Dendritic cell treated with granulocyte-macrophage colony-stimulating factor and Interleukin-4, amounts not matched to agents 40 ng/mL and 50 ng/mL, for 4 days (primary cell): ENCODE measurements around the gene MYH14.

Experiments
- H3K27ac Mint-ChIP-seq: one replicate; pipeline ENCODE4 v1.8.0; 2022; ENCODE audit warnings: mild to moderate bottlenecking, mixed read lengths
- H3K27me3 Mint-ChIP-seq: one replicate; pipeline ENCODE4 v1.8.0; 2022; ENCODE audit warnings: mild to moderate bottlenecking, mixed read lengths
- H3K36me3 Mint-ChIP-seq: one replicate; pipeline ENCODE4 v1.8.0; 2022; ENCODE audit warnings: low read depth, mixed read lengths
- H3K4me1 Mint-ChIP-seq: one replicate; pipeline ENCODE4 v1.8.0; 2022; ENCODE audit warnings: low read depth, mixed read lengths
- H3K4me3 Mint-ChIP-seq: one replicate; pipeline ENCODE4 v1.8.0; 2022; ENCODE audit warnings: mild to moderate bottlenecking, moderate library complexity, mixed read lengths
- H3K9me3 Mint-ChIP-seq: one replicate; pipeline ENCODE4 v1.8.0; 2022; ENCODE audit warnings: mixed read lengths
- intact Hi-C: fragments of 100-400 bp; cut with micrococcal nuclease; formaldehyde crosslinking; loops from one replicate; pipeline ENCODE4 v1.15.0; 2022

The MYH14 gene

DNA sequence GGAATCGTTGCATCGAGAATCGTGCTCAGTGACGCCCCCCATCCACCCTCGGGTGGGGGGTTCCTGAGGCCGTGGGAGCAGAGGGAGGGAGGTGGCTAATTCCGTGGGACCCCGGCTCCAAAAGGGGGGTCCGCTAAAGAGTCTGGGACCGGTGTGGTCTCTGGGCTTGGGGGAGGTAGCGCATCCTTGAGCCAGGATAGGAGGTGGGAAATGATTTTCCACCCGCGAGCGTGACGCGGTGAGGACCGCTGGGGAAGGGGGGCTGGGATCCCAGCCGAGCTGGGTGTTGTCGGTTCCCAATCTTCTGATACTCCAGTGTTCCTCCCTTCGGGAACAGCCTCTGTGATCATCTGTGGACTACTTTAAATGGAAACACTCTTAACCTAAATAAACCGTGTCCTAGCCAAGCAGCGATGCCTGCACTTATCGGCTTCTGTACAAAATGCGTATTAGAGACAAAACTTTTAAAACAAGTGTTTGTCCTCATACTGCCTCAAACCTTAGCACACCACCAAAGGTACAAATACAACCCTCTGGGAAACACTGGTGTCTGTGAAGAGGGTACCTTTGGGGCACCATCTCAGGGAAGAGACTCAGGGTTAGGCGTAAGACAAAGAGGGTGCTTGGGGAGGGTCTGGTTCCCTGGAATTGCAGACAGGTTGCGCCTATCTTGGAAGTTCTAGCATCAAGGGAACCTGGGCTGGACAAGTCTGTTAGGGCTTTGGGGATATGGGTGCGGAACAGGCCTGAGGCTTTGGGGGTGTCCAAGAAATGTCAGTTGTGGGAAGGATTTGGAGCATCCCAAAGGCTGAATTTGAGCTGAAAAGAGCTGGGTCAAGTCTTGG is 109.8 kb downstream of the MYH14 start:
- Mint-ChIP-seq H3K4me3 (no peak overlapping the region), H3K4me1 (peaks cover 16% of the 10 kb centered on the region), H3K36me3 (peaks cover 10% of the 10 kb centered on the region), H3K9me3 (no peaks in the 10 kb centered on the region), H3K27ac (no peak overlapping the region), H3K27me3 (peaks cover 86% of the 10 kb centered on the region)
- intact Hi-C loops = no loop called here

DNA sequence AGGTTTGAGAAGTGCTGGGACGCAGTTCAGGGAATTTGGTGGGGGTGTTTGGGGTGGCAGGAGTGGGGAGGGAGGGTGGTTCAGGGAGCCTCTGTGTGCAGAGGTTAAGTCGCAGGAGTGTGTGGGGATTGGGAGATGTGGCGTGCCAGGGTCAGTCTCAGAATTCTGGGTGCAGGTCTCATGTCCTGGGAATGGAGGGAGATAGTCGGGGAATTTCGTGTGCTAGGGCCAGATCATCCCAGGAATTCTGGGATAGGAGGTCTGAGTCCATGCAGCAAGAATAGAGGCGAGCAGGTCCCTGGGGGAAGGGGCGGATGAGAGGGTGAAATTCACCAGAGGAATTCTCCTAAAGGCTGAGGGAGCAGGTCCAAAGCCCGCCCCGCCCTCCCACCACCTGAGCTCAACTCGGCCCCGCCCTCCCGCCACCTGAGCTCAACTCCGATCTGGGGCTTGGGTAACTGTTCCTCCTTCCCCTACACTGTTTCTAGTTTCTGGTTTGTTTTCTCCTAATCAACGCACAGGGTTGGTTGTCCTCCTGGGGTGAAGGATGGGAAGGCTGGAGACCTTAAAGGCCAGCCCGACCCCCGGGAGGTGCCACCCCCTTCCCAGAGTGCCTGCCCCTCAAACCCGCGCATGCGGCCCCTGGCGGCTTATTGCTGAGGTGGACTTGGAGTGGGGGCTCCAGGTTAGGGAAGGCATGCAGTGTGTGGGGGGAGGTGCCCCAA is 110.6 kb downstream of the MYH14 start:
- peaks cover 14% of the 10 kb centered on the region for H3K36me3 Mint-ChIP-seq
- intact Hi-C loops = no loop called here
- H3K9me3 Mint-ChIP-seq = no peaks in the 10 kb centered on the region
- no peak overlapping the region for H3K27ac Mint-ChIP-seq
- peaks cover 16% of the 10 kb centered on the region for H3K4me1 Mint-ChIP-seq
- peaks cover 78% of the 10 kb centered on the region for H3K27me3 Mint-ChIP-seq
- no peak overlapping the region for H3K4me3 Mint-ChIP-seq

DNA sequence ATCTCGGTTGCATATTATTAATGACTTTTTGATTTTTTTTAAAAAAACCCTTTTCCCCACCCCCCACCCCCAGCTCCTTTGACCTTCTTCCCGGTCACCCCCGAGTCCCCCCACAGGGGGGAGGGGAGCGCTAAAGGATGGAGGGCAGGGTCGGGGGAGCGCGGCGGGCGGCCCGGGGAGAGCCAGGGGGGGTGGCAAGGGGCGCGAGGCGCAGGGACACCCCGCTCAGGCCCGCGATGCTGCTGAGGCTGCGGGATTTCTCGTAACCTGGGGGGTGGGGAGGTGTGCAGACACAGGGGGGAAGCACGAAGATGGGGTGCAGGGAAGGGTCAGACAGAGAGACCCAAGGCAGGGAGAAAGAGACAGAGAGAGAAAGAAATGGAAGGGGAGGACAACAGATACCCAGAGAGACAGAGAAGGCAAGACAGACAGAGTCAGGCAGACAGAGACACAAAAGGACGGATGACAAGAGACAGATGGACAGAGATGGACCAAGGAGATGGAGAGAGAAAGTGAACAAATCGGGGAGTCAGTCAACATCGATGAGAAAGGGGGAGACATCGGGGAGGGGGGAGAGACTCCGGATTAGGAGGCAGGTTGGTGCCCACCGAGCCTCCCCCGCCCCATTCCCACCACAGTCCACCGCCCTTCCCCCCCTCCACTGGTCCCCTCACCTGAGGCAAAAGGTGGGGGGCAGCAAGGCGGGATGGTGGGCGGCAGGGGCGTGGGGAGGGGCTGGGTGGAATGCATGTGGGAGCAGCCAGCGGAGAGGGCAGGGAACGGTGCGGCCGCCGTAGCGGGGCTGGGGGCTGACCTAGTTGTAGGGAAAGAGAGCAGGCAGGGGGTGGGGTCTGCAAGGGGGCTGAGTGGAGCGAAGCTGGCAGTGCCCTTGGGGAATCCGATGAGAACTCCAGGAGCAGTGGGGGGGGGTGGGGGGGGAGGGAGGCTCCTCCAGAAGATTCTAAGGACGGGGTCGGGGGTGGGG is 111.6 kb downstream of the MYH14 start:
- intact Hi-C loops = no loop called here
- Mint-ChIP-seq H3K36me3 (peaks cover 24% of the 10 kb centered on the region), H3K9me3 (no peaks in the 10 kb centered on the region), H3K27ac (no peak overlapping the region), H3K27me3 (peaks cover 76% of the 10 kb centered on the region), H3K4me1 (peaks cover 16% of the 10 kb centered on the region), H3K4me3 (no peak overlapping the region)

DNA sequence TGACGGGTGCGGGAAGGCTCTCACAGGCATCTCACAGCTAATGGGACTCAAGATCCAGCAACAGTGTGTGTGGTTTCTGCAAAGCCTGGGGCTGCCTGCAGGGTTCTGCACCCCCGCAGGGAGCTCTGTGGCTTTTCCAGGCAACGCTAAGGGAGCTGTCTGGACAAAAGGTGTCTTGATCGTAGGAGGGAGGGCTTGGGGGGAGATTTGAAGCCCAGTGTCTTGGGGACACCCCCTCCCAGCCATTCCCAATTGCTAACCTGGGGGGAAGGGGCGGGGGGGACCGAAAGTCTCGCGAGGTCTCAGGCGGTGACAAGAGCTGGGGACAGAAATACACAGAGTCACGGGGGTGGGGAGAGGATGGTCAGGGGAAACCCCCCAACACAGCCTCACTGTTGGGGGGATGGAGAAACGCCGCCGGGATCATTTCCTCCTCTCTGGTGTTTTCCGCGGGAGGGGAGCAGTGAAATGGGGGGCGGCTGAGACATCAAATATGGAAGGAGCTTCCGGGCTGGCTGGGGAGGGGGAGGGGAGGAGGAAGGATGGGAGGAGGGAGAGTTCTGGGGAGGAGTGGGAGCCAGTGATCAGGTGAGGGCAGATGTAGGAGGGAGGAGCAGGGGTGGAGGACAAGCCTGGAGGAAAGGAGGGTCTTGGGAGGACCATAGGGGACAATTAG is 112.5 kb downstream of the MYH14 start:
- Mint-ChIP-seq H3K4me1 (peaks cover 16% of the 10 kb centered on the region), H3K9me3 (no peaks in the 10 kb centered on the region), H3K27ac (no peak overlapping the region), H3K4me3 (no peak overlapping the region), H3K36me3 (peaks cover 33% of the 10 kb centered on the region), H3K27me3 (peaks cover 68% of the 10 kb centered on the region)
- intact Hi-C loops = no loop called here

DNA sequence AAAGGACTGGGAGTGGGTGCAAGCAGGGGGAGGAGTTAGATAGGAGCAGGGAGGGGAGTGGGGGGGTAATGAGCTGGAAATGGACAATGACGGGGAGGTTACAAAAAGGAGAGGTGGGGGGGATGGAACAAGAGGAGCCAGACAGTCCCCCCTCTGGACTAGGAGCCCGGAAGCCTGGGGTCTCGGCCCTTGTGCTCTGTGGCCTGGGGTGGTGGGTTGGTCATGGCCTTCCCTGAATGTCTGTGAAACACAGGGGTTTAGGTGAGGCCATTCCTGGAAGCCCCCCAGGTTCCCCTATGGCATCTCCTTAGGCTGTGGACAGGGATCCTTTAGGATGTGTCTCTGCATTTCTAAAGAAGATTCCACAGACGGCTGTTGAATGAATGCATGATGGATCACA is 113.7 kb downstream of the MYH14 start:
- Mint-ChIP-seq H3K4me3 (no peak overlapping the region), H3K27ac (no peak overlapping the region), H3K27me3 (peaks cover 64% of the 10 kb centered on the region), H3K9me3 (no peaks in the 10 kb centered on the region), H3K36me3 (peaks cover 43% of the 10 kb centered on the region), H3K4me1 (peaks cover 16% of the 10 kb centered on the region)
- intact Hi-C loops = no loop called here

DNA sequence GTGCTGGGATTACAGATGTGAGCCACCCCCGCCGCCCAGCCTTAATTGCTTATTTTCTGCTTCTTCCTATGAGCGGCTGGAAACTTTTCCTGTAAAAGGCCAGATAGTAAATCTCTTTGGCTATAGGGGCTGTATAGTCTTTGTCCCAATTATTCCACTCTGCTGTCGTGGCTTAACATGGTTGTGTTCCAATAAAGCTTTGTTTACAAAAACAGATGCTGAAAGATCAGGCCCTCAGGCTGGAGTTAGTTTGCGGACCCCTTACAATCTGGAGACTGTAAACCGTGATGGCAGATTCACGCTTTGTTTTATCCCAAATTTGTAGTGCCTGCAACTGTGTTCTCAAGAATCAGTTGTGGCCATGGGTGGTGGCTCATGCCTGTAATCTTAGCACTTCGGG is 115.0 kb downstream of the MYH14 start:
- H3K27ac Mint-ChIP-seq = no peak overlapping the region
- peaks cover 16% of the 10 kb centered on the region for H3K4me1 Mint-ChIP-seq
- intact Hi-C loops = no loop called here
- H3K9me3 Mint-ChIP-seq = no peaks in the 10 kb centered on the region
- H3K4me3 Mint-ChIP-seq = no peak overlapping the region
- H3K36me3 Mint-ChIP-seq = peaks cover 57% of the 10 kb centered on the region
- H3K27me3 Mint-ChIP-seq = peaks cover 57% of the 10 kb centered on the region

DNA sequence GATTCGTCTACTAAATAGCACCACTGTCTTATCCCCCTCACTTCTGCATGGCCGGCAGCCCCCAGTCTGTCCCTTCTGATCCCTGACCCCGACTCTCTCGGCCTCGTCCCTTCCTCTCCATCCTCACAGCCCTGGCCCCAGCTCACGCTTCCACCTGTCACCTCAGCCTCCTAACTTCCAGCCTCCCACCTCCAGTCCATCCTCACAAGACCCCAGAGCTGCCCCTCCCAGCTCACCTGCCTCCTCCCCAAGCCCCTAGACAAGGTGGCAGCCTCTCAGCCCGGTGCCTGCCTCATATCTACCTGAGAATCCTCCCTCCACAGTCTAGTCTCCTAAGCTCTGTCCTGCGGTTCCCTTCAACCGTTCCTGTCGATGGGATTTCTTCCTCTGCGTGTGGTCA is 115.7 kb downstream of the MYH14 start:
- Mint-ChIP-seq H3K27ac (no peak overlapping the region), H3K4me1 (peaks cover 16% of the 10 kb centered on the region), H3K36me3 (peaks cover 64% of the 10 kb centered on the region), H3K27me3 (peaks cover 51% of the 10 kb centered on the region), H3K9me3 (no peaks in the 10 kb centered on the region), H3K4me3 (no peak overlapping the region)
- intact Hi-C loops = no loop called here

DNA sequence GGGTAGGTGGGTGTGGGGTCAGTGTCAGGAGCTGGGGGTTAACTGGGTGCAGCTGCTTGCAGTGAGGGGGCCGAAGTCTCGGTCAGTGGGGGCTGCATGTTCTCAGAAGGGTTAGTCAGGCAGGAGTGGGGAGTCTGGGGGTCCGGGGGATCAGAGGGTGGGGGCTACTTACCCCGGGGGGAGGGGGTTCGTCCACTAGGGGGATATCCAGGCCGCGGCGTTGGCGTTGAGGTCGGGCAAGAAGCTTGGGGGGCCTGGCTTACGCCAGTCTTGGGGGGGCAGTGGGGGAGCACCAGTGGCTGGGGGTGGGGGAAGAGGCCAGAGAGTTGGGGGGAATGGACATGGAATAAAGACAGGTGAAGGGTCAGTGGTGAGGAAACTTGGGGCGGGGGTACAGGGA is 116.6 kb downstream of the MYH14 start:
- Mint-ChIP-seq H3K36me3 (peaks cover 73% of the 10 kb centered on the region), H3K4me3 (no peak overlapping the region), H3K4me1 (peaks cover 21% of the 10 kb centered on the region), H3K9me3 (no peaks in the 10 kb centered on the region), H3K27me3 (peaks cover 46% of the 10 kb centered on the region), H3K27ac (no peak overlapping the region)
- intact Hi-C loops = no loop called here

DNA sequence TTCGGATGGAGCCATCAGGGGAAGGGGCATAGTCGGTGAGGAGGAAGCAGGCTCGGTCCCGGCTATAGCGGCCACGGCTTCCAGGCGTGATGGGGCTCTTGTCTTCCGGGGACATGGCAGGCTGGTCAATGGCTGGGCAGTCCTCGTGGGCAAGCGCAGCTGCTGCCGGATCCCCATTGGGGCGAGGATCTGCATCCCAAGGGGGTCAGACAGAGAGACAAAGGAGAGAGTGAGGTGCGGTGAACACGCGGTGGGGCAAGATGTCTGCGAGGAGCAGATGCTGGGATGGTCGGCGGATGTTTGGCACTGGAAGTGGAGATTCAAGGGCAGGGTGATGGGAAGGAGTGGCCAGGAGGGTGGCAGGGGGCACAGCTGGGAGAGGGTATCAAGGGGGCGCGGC is 117.2 kb downstream of the MYH14 start:
- H3K27me3 Mint-ChIP-seq = peaks cover 42% of the 10 kb centered on the region
- H3K4me1 Mint-ChIP-seq = peaks cover 20% of the 10 kb centered on the region
- H3K9me3 Mint-ChIP-seq = no peaks in the 10 kb centered on the region
- no peak overlapping the region for H3K27ac Mint-ChIP-seq
- peaks cover 73% of the 10 kb centered on the region for H3K36me3 Mint-ChIP-seq
- intact Hi-C loops = no loop called here
- no peak overlapping the region for H3K4me3 Mint-ChIP-seq

DNA sequence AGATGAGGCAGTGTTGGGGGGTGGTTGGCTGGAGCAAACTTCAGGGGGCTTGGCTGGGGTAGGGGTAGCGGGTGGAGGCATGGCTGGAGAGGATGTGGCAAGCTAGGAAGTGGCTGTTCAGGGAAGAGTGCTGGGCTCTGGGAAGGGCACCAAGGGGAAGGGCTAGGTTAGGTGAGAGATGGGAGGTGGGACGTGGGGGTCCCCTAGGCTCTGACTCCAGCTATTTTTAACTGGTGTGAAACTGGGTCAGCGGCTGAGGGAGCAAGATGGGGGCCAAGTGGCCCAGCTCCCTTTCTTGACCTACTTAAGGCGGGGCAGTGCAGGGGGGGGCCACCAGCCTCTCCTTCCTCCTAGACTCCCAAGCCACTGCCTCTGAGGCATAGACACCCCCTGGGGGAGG is 118.4 kb downstream of the MYH14 start:
- no peak overlapping the region for H3K4me3 Mint-ChIP-seq
- intact Hi-C loops = no loop called here
- H3K4me1 Mint-ChIP-seq = peaks cover 24% of the 10 kb centered on the region
- H3K36me3 Mint-ChIP-seq = peaks cover 73% of the 10 kb centered on the region
- peaks cover 35% of the 10 kb centered on the region for H3K27me3 Mint-ChIP-seq
- no peaks in the 10 kb centered on the region for H3K9me3 Mint-ChIP-seq
- no peak overlapping the region for H3K27ac Mint-ChIP-seq

DNA sequence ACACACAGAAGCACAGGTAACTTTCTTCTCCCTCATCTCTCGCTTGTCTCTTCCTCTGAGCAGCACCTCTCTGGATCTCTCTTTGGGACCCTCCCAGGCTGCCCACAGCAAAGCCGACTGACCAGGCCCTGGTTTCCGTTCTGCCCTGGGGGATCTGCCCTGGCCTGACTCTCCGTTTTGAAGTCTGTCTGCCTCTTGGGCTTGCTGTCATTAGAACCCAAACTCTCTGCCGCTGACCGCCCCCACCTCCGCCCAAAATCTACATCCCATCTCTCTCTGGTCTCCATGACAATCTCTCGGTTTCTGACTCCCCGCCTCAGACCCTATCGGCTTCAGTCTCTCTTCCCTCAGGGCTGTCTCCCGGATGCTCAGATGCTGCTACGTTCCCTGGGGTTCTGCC is 118.8 kb downstream of the MYH14 start:
- Mint-ChIP-seq H3K27ac (no peak overlapping the region), H3K4me3 (no peak overlapping the region), H3K27me3 (peaks cover 35% of the 10 kb centered on the region), H3K9me3 (no peaks in the 10 kb centered on the region), H3K4me1 (peaks cover 28% of the 10 kb centered on the region), H3K36me3 (peaks cover 73% of the 10 kb centered on the region)
- intact Hi-C loops = no loop called here

DNA sequence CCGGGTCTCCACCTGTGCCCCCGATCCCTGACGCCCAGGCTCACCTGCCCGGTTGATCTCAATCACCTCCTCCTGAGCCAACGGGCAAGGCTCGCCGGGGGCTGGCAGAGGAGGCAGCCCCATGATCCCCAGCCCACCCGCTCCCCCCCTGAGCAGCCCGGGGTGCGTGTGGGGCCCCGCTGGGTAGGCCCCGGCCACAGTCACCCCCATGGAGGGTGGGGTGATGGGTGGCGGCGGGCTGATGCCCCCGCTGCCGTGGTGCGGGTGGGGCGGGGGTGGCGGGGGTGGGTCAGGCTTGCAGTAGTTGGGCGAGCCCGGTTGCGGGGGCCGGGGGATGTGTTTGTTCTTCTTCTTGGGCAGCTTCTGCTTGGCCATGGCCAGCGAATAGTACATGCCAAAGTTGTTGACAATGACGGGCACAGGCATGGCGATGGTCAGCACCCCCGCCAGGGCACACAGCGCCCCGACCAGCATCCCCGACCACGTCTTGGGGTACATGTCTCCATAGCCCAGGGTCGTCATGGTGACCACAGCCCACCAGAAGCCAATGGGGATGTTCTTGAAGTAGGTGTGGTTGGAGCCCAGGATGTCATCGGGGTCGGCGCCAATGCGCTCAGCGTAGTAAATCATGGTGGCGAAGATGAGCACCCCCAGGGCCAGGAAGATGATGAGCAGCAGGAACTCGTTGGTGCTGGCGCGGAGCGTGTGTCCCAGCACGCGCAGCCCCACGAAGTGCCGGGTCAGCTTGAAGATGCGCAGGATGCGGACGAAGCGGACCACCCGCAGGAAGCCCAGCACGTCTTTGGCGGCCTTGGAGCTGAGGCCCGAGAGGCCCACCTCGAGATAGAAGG is 119.7 kb downstream of the MYH14 start:
- H3K4me1 Mint-ChIP-seq = peaks cover 36% of the 10 kb centered on the region
- H3K9me3 Mint-ChIP-seq = no peaks in the 10 kb centered on the region
- no peak overlapping the region for H3K4me3 Mint-ChIP-seq
- no peak overlapping the region for H3K27ac Mint-ChIP-seq
- intact Hi-C loops = no loop called here
- peaks cover 69% of the 10 kb centered on the region for H3K36me3 Mint-ChIP-seq
- H3K27me3 Mint-ChIP-seq = peaks cover 36% of the 10 kb centered on the region

DNA sequence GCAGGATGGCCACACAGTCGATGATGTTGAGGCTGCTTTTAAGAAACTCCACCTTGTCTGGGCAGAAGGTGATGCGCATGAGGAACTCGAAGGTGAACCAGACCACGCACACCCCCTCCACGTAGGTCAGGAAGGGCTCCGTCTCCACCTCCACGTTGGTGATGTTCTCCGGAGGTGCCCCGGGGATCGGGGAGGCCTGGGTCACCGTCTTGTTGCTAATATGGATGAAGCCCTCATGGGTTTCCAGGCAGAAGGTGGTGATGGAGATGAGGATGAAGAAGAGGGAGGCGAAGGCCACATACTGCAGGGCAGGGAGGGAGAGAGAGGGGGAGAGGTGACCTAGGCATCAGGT is 120.3 kb downstream of the MYH14 start:
- no peak overlapping the region for H3K27ac Mint-ChIP-seq
- peaks cover 36% of the 10 kb centered on the region for H3K4me1 Mint-ChIP-seq
- peaks cover 36% of the 10 kb centered on the region for H3K27me3 Mint-ChIP-seq
- H3K36me3 Mint-ChIP-seq = peaks cover 68% of the 10 kb centered on the region
- intact Hi-C loops = no loop called here
- H3K4me3 Mint-ChIP-seq = no peak overlapping the region
- no peaks in the 10 kb centered on the region for H3K9me3 Mint-ChIP-seq
